Lower lobe of right lung (tissue), 2 donors: ENCODE data around the gene KPTN. TPM values are rescaled to one million over a fixed set of nuclear protein-coding genes. Genes with fewer than 3 reads are reported as not detected.
A peak's percentile ranks its signal among the peaks of the same experiment; 100 is the strongest.

Experiments used
- ATAC-seq, 2 donors: fragments of 200-7000 bp; cut with Tn5 transposase; one replicate each; pipeline ENCODE4 v1.9.1; 2020 to 2022; ENCODE audit warnings: mild to moderate bottlenecking in 2 of 2, moderate library complexity in 2 of 2
- DNase-seq: peaks from one replicate; pipeline ENCODE4 v3.0.0-alpha.2; 2020
- H3K27ac ChIP-seq: fragments of 200-600 bp; one replicate; pipeline ENCODE4 v1.8.0; 2022
- H3K27me3 ChIP-seq: fragments of 200-600 bp; one replicate; pipeline ENCODE4 v1.8.0; 2022; ENCODE audit warnings: low read depth
- H3K36me3 ChIP-seq: fragments of 200-600 bp; one replicate; pipeline ENCODE4 v1.8.0; 2022; ENCODE audit warnings: mild to moderate bottlenecking
- H3K4me1 ChIP-seq: fragments of 200-600 bp; one replicate; pipeline ENCODE4 v1.8.0; 2022
- H3K4me3 ChIP-seq: fragments of 200-600 bp; one replicate; pipeline ENCODE4 v1.8.0; 2022; ENCODE audit warnings: mild to moderate bottlenecking
- H3K9me3 ChIP-seq: fragments of 200-600 bp; one replicate; pipeline ENCODE4 v1.8.0; 2022
- intact Hi-C: fragments of 100-400 bp; cut with DNase I; formaldehyde crosslinking; loops from one replicate; pipeline ENCODE4 v1.11.0; 2022
- total RNA-seq: library from RNA; stranded (reverse); fragmentation: NEBNext Ultra II Directional; extraction: Animal tissue kit (Norgen Biotek cat#: 25700); gene quantifications from one replicate; pipeline ENCODE4 v1.2.1, GENCODE V29; 2021
- TF ChIP-seq, protein P1 (sequence below): fragments of 200-600 bp; IDR thresholded peaks from one replicate; pipeline ENCODE4 v1.8.0; 2022; ENCODE audit warnings: antibody characterized with exemption, mild to moderate bottlenecking
- donor health status: DM: no; HTN: yes; CAD: no; lungs with severe emphysema.

The KPTN gene
- total RNA-seq, 1 donor from 2014 or later, result 14.5 TPM

DNA sequence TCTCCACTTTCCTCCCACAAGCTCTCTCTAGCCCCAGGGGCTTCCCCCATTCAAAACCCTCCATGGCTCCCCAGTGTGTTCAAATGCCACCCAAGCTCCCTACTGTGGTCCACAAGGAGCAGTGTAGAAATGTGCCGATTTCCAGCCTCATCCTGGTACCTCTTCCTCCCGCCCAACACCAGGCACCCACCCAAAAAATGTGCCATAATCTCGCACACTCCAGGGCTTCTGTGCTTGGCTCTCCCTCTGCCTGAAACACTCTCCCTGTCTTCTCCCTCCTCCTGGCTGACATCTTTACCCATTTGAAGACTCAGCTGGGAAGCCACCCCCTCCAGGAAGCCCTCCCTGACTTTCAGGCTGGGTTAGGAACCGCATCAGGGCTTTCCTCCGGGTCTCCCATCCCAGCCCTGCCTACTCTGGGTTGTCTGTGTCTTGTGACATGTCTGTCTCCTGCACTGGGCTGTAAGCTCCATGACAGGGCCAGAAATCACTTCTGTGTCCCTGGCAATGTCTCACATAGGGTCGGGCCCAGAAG is 48.1 kb downstream of the KPTN start:
- TF ChIP-seq, protein P1, sequence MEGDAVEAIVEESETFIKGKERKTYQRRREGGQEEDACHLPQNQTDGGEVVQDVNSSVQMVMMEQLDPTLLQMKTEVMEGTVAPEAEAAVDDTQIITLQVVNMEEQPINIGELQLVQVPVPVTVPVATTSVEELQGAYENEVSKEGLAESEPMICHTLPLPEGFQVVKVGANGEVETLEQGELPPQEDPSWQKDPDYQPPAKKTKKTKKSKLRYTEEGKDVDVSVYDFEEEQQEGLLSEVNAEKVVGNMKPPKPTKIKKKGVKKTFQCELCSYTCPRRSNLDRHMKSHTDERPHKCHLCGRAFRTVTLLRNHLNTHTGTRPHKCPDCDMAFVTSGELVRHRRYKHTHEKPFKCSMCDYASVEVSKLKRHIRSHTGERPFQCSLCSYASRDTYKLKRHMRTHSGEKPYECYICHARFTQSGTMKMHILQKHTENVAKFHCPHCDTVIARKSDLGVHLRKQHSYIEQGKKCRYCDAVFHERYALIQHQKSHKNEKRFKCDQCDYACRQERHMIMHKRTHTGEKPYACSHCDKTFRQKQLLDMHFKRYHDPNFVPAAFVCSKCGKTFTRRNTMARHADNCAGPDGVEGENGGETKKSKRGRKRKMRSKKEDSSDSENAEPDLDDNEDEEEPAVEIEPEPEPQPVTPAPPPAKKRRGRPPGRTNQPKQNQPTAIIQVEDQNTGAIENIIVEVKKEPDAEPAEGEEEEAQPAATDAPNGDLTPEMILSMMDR, result no peak
- Histone ChIP-seq H3K27me3 (peaks cover 60% of the 10 kb centered on the region), H3K27ac (no peak overlapping the region), H3K36me3 (no peaks in the 10 kb centered on the region), H3K4me1 (no peaks in the 10 kb centered on the region), H3K9me3 (no peaks in the 10 kb centered on the region), H3K4me3 (no peak overlapping the region)
- DNase-seq (peak; percentile 14), ATAC-seq (no peak)
- intact Hi-C loops, result loop anchor here (5.0 kb wide), 1 partner anchor 271 kb away; no protein-coding TSS in a partner anchor

DNA sequence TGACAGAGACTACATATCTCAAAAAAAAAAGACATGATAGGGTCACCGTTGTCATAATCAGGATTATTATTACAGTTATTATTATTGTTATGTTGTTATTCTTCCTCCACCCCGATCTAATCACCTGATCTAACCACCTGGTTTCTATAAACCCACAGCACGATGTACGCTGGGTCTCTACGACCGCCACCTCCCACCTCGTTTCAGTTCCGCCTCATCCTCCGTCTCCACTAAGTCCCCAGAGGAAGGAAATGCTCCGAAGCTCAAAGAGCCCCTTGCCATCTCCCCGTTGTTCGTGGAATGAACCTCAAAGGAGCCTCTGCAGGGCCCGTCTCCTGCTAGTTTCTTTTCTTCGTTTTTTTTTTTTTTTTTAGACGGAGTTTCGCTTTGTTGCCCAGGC is 48.8 kb downstream of the KPTN start:
- DNase-seq (peak; percentile 6), ATAC-seq (no peak)
- H3K4me1 ChIP-seq, result peaks cover 3% of the 10 kb centered on the region
- TF ChIP-seq, protein P1, result no peak
- H3K27me3 ChIP-seq, result peaks cover 67% of the 10 kb centered on the region
- intact Hi-C loops, result loop anchor here (5.0 kb wide), 1 partner anchor 272 kb away; no protein-coding TSS in a partner anchor
- no peaks in the 10 kb centered on the region for H3K9me3 ChIP-seq
- H3K36me3 ChIP-seq, result no peaks in the 10 kb centered on the region
- no peak overlapping the region for H3K27ac ChIP-seq
- no peak overlapping the region for H3K4me3 ChIP-seq

DNA sequence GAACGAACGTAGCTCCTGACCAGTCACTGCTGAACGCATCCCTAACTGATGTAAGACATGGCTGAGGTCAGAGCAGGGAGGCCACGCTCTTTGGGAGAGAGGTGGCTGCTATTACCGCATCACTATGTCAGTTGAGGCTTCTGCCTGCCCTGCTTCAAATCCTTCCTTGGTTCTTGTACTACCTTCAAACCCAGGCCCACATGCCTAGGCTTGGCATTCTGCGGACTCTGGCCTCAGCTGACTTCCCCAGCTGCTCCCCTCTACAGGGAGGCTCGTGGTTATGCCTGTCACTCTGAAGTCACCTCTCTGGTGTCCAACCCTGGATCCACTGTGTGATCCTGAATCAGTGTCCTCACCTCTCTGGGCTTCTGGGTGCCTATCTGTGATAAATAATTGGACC is 49.9 kb downstream of the KPTN start:
- no peaks in the 10 kb centered on the region for H3K9me3 ChIP-seq
- H3K4me1 ChIP-seq, result peaks cover 13% of the 10 kb centered on the region
- no peak for ATAC-seq
- peak; percentile 24 for DNase-seq
- no peaks in the 10 kb centered on the region for H3K36me3 ChIP-seq
- peaks cover 78% of the 10 kb centered on the region for H3K27me3 ChIP-seq
- intact Hi-C loops, result no loop called here
- TF ChIP-seq, protein P1, result no peak
- no peak overlapping the region for H3K4me3 ChIP-seq
- H3K27ac ChIP-seq, result no peak overlapping the region

DNA sequence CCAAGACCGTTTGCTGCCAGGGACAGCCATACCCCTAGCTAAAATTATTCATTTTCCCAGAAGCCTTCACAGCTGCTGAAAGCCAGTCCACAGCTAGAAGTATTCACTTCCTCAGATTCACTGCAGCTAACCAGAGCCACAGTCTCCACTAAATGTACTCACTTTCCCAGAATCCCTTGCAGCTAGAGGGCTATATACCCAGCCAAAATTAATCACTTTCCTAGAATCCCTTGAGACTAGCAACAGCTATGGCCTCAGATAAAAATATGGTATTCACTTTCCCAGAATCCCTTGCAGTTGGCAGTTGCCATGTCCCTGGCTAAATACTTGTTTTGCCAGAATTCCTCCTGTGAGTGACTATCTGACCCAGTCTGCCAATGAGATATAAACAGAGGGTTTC is 50.9 kb downstream of the KPTN start:
- H3K9me3 ChIP-seq, result no peaks in the 10 kb centered on the region
- ATAC-seq (no peak), DNase-seq (no peak)
- H3K36me3 ChIP-seq, result no peaks in the 10 kb centered on the region
- TF ChIP-seq, protein P1, result no peak
- no peak overlapping the region for H3K4me3 ChIP-seq
- peaks cover 21% of the 10 kb centered on the region for H3K4me1 ChIP-seq
- peaks cover 86% of the 10 kb centered on the region for H3K27me3 ChIP-seq
- intact Hi-C loops, result no loop called here
- no peak overlapping the region for H3K27ac ChIP-seq

DNA sequence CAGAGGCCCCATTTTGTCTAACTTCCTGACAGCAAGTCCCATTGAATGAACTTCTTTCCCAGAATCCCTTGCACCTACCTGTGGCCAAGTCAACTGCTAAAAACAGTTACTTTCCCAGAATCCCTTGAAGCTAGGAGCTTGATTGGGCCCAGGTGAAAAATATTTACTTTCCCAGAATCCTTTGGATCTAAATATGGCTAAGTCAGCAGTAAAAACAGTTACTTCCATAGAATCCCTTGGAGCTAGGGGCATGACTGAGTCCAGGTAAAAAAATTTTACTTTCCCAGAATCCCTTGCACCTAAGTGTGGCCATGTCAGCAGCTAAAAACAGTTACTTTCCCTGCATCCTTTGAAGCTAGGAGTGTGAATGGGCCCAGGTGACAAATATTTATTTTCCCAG is 51.5 kb downstream of the KPTN start:
- intact Hi-C loops, result no loop called here
- no peaks in the 10 kb centered on the region for H3K9me3 ChIP-seq
- TF ChIP-seq, protein P1, result no peak
- ATAC-seq (no peak), DNase-seq (no peak)
- H3K4me1 ChIP-seq, result peaks cover 28% of the 10 kb centered on the region
- no peak overlapping the region for H3K27ac ChIP-seq
- H3K36me3 ChIP-seq, result no peaks in the 10 kb centered on the region
- peaks cover 80% of the 10 kb centered on the region for H3K27me3 ChIP-seq
- H3K4me3 ChIP-seq, result no peak overlapping the region
